WTC11 (cell line): Measurements from ENCODE around the gene FUBP3.

Experiments used
- CTCF ChIP-seq: fragments of 200-600 bp; IDR thresholded peaks from 2 replicates; pipeline ENCODE4 v1.8.0; 2022; ENCODE audit warnings: antibody characterized with exemption
- E2F5 ChIP-seq: sonication (generic); formaldehyde crosslinking; IDR thresholded peaks from 2 replicates; pipeline ENCODE4 v1.8.1; 2022; ENCODE audit warnings: mild to moderate bottlenecking, moderate library complexity, missing genetic modification reagents
- MLX ChIP-seq: sonication (generic); formaldehyde crosslinking; IDR thresholded peaks from 2 replicates; pipeline ENCODE4 v1.8.1; 2023; ENCODE audit warnings: mild to moderate bottlenecking, missing genetic modification reagents, moderate library complexity
- NR1H2 ChIP-seq: sonication (generic); formaldehyde crosslinking; IDR thresholded peaks from 2 replicates; pipeline ENCODE4 v1.9.0; 2021; ENCODE audit warnings: mild to moderate bottlenecking, moderate library complexity, missing genetic modification reagents
- SMAD3 ChIP-seq: sonication (generic); formaldehyde crosslinking; IDR thresholded peaks from 2 replicates; pipeline ENCODE4 v1.8.0; 2022; ENCODE audit warnings: missing genetic modification reagents, mild to moderate bottlenecking, borderline replicate concordance
- SP1 ChIP-seq: sonication (generic); formaldehyde crosslinking; conservative IDR thresholded peaks from 2 replicates; pipeline ENCODE4 v1.8.1; 2022; ENCODE audit warnings: missing genetic modification reagents
- ZNF263 ChIP-seq: sonication (generic); formaldehyde crosslinking; IDR thresholded peaks from 2 replicates; pipeline ENCODE4 v1.8.1; 2022; ENCODE audit warnings: low read depth, mild to moderate bottlenecking, moderate library complexity, missing genetic modification reagents
- TF ChIP-seq, protein P1 (sequence below): sonication (generic); formaldehyde crosslinking; IDR thresholded peaks from 2 replicates; pipeline ENCODE4 v1.8.0; 2022; ENCODE audit warnings: missing genetic modification reagents
- TF ChIP-seq, protein P2 (sequence below): sonication (generic); formaldehyde crosslinking; IDR thresholded peaks from 2 replicates; pipeline ENCODE4 v1.8.0; 2023; ENCODE audit warnings: missing genetic modification reagents, mild to moderate bottlenecking, borderline replicate concordance
- TF ChIP-seq, protein P3 (sequence below): sonication (generic); formaldehyde crosslinking; IDR thresholded peaks from 2 replicates; pipeline ENCODE4 v1.8.1; 2023; ENCODE audit warnings: mild to moderate bottlenecking, moderate library complexity, missing genetic modification reagents
- TF ChIP-seq, protein P4 (sequence below): sonication (generic); formaldehyde crosslinking; IDR thresholded peaks from 2 replicates; pipeline ENCODE4 v1.8.0; 2022; ENCODE audit warnings: mild to moderate bottlenecking, missing genetic modification reagents
- TF ChIP-seq, protein P5 (sequence below): sonication (generic); formaldehyde crosslinking; IDR thresholded peaks from 2 replicates; pipeline ENCODE4 v1.8.1; 2023; ENCODE audit warnings: mild to moderate bottlenecking, missing genetic modification reagents, moderate library complexity
- TF ChIP-seq, protein P6 (sequence below): sonication (generic); formaldehyde crosslinking; IDR thresholded peaks from 2 replicates; pipeline ENCODE4 v1.8.0; 2022; ENCODE audit warnings: mild to moderate bottlenecking, missing genetic modification reagents
- TF ChIP-seq, protein P7 (sequence below): sonication (generic); formaldehyde crosslinking; IDR thresholded peaks from 2 replicates; pipeline ENCODE4 v1.8.0; 2023; ENCODE audit warnings: missing genetic modification reagents

GRCh38 chr9:130557077-130557468, 22.3 kb upstream of the FUBP3 start:
- no peak for TF ChIP-seq CTCF
- no peak for TF ChIP-seq ZNF263
- TF ChIP-seq, protein P1, sequence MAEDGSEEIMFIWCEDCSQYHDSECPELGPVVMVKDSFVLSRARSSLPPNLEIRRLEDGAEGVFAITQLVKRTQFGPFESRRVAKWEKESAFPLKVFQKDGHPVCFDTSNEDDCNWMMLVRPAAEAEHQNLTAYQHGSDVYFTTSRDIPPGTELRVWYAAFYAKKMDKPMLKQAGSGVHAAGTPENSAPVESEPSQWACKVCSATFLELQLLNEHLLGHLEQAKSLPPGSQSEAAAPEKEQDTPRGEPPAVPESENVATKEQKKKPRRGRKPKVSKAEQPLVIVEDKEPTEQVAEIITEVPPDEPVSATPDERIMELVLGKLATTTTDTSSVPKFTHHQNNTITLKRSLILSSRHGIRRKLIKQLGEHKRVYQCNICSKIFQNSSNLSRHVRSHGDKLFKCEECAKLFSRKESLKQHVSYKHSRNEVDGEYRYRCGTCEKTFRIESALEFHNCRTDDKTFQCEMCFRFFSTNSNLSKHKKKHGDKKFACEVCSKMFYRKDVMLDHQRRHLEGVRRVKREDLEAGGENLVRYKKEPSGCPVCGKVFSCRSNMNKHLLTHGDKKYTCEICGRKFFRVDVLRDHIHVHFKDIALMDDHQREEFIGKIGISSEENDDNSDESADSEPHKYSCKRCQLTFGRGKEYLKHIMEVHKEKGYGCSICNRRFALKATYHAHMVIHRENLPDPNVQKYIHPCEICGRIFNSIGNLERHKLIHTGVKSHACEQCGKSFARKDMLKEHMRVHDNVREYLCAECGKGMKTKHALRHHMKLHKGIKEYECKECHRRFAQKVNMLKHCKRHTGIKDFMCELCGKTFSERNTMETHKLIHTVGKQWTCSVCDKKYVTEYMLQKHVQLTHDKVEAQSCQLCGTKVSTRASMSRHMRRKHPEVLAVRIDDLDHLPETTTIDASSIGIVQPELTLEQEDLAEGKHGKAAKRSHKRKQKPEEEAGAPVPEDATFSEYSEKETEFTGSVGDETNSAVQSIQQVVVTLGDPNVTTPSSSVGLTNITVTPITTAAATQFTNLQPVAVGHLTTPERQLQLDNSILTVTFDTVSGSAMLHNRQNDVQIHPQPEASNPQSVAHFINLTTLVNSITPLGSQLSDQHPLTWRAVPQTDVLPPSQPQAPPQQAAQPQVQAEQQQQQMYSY (CRISPR knock-in tag): no peak
- no peak for TF ChIP-seq E2F5 (CRISPR knock-in tag)
- no peak for TF ChIP-seq SP1 (CRISPR knock-in tag)
- no peak for TF ChIP-seq MLX (CRISPR knock-in tag)
- TF ChIP-seq, protein P2, sequence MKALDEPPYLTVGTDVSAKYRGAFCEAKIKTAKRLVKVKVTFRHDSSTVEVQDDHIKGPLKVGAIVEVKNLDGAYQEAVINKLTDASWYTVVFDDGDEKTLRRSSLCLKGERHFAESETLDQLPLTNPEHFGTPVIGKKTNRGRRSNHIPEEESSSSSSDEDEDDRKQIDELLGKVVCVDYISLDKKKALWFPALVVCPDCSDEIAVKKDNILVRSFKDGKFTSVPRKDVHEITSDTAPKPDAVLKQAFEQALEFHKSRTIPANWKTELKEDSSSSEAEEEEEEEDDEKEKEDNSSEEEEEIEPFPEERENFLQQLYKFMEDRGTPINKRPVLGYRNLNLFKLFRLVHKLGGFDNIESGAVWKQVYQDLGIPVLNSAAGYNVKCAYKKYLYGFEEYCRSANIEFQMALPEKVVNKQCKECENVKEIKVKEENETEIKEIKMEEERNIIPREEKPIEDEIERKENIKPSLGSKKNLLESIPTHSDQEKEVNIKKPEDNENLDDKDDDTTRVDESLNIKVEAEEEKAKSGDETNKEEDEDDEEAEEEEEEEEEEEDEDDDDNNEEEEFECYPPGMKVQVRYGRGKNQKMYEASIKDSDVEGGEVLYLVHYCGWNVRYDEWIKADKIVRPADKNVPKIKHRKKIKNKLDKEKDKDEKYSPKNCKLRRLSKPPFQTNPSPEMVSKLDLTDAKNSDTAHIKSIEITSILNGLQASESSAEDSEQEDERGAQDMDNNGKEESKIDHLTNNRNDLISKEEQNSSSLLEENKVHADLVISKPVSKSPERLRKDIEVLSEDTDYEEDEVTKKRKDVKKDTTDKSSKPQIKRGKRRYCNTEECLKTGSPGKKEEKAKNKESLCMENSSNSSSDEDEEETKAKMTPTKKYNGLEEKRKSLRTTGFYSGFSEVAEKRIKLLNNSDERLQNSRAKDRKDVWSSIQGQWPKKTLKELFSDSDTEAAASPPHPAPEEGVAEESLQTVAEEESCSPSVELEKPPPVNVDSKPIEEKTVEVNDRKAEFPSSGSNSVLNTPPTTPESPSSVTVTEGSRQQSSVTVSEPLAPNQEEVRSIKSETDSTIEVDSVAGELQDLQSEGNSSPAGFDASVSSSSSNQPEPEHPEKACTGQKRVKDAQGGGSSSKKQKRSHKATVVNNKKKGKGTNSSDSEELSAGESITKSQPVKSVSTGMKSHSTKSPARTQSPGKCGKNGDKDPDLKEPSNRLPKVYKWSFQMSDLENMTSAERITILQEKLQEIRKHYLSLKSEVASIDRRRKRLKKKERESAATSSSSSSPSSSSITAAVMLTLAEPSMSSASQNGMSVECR: no peak
- TF ChIP-seq, protein P3, sequence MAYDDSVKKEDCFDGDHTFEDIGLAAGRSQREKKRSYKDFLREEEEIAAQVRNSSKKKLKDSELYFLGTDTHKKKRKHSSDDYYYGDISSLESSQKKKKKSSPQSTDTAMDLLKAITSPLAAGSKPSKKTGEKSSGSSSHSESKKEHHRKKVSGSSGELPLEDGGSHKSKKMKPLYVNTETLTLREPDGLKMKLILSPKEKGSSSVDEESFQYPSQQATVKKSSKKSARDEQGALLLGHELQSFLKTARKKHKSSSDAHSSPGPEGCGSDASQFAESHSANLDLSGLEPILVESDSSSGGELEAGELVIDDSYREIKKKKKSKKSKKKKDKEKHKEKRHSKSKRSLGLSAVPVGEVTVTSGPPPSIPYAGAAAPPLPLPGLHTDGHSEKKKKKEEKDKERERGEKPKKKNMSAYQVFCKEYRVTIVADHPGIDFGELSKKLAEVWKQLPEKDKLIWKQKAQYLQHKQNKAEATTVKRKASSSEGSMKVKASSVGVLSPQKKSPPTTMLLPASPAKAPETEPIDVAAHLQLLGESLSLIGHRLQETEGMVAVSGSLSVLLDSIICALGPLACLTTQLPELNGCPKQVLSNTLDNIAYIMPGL (CRISPR knock-in tag): no peak
- TF ChIP-seq, protein P4, sequence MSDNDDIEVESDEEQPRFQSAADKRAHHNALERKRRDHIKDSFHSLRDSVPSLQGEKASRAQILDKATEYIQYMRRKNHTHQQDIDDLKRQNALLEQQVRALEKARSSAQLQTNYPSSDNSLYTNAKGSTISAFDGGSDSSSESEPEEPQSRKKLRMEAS: no peak
- TF ChIP-seq, protein P5, sequence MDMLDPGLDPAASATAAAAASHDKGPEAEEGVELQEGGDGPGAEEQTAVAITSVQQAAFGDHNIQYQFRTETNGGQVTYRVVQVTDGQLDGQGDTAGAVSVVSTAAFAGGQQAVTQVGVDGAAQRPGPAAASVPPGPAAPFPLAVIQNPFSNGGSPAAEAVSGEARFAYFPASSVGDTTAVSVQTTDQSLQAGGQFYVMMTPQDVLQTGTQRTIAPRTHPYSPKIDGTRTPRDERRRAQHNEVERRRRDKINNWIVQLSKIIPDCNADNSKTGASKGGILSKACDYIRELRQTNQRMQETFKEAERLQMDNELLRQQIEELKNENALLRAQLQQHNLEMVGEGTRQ: no peak
- TF ChIP-seq, protein P6, sequence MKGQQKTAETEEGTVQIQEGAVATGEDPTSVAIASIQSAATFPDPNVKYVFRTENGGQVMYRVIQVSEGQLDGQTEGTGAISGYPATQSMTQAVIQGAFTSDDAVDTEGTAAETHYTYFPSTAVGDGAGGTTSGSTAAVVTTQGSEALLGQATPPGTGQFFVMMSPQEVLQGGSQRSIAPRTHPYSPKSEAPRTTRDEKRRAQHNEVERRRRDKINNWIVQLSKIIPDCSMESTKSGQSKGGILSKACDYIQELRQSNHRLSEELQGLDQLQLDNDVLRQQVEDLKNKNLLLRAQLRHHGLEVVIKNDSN: no peak
- no peak for TF ChIP-seq SMAD3
- TF ChIP-seq, protein P7, sequence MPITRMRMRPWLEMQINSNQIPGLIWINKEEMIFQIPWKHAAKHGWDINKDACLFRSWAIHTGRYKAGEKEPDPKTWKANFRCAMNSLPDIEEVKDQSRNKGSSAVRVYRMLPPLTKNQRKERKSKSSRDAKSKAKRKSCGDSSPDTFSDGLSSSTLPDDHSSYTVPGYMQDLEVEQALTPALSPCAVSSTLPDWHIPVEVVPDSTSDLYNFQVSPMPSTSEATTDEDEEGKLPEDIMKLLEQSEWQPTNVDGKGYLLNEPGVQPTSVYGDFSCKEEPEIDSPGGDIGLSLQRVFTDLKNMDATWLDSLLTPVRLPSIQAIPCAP (CRISPR knock-in tag): no peak
- TF ChIP-seq NR1H2 (CRISPR knock-in tag): no peak
